Tibial nerve (tissue), 4 donors: ENCODE results near the gene IFI27L1. TPM values are rescaled to one million over a fixed set of nuclear protein-coding genes. Genes with fewer than 3 reads are reported as not detected.

ENCODE experiments used
- DNase-seq, 2 donors: peaks; one replicate each; pipeline ENCODE4 v3.0.0-alpha.2; 2019; ENCODE audit warnings: low spot score in 2 of 2
- H3K27ac ChIP-seq, 4 donors: fragments of 200-600 bp; sonication (generic) in 3 of 4; one replicate each; pipeline ENCODE4 v1.5.1; 2017 to 2019; ENCODE audit warnings: mild to moderate bottlenecking in 1 of 4
- H3K27me3 ChIP-seq, 2 donors: fragments of 200-600 bp; sonication (generic) in 1 of 2; one replicate each; pipeline versions ENCODE4 v1.5.1 to v1.6.0; 2017 to 2019
- H3K36me3 ChIP-seq, 3 donors: fragments of 200-600 bp; sonication (generic); one replicate each; pipeline ENCODE4 v1.5.1; 2018 to 2019
- H3K4me1 ChIP-seq, 4 donors: fragments of 200-600 bp; sonication (generic) in 3 of 4; one replicate each; pipeline ENCODE4 v1.5.1; 2017 to 2019
- H3K4me3 ChIP-seq, 4 donors: fragments of 200-600 bp; sonication (generic) in 3 of 4; one replicate each; pipeline ENCODE4 v1.5.1; 2017 to 2019; ENCODE audit warnings: mild to moderate bottlenecking in 1 of 4, moderate library complexity in 1 of 4
- H3K9me3 ChIP-seq, 4 donors: fragments of 200-600 bp; sonication (generic) in 3 of 4; one replicate each; pipeline ENCODE4 v1.5.1; 2017 to 2019
- EP300 ChIP-seq, 2 donors: sonication (generic); formaldehyde crosslinking; IDR thresholded peaks; one replicate each; pipeline ENCODE4 v1.6.1; 2017; ENCODE audit warnings: antibody characterized with exemption in 2 of 2, mild to moderate bottlenecking in 1 of 2
- POLR2A ChIP-seq, 2 donors: fragments of 450-650 bp; IDR thresholded peaks; one replicate each; pipeline ENCODE4 v1.6.1; 2017; ENCODE audit warnings: antibody characterized with exemption in 2 of 2, mild to moderate bottlenecking in 2 of 2, moderate library complexity in 2 of 2
- WGBS, 2 donors: methylation state at CpG; one replicate each; pipeline ENCODE4 v1.1.5; 2018; 5-methylcytosine and 5-hydroxymethylcytosine counted together
- total RNA-seq, 4 donors: library from RNA; depleted of rRNA; stranded (reverse); fragments of >200 nt; gene quantifications; one replicate each; pipeline ENCODE4 v1.1.0, GENCODE V29; 2016
- TF ChIP-seq, protein P1 (sequence below), 5 experiments: fragments of 200-600 bp in 3 of 5; fragments of 450-650 bp in 2 of 5; sonication (generic) in 3 of 5; IDR thresholded peaks; one replicate each; pipeline ENCODE4 v1.5.1; 2016 to 2019; ENCODE audit warnings: antibody characterized with exemption in 5 of 5, mild to moderate bottlenecking in 3 of 5, moderate library complexity in 2 of 5

The IFI27L1 gene
- total RNA-seq, 4 donors from 2014 or later = 2.7 to 14.6 (median 7.2) TPM

DNA sequence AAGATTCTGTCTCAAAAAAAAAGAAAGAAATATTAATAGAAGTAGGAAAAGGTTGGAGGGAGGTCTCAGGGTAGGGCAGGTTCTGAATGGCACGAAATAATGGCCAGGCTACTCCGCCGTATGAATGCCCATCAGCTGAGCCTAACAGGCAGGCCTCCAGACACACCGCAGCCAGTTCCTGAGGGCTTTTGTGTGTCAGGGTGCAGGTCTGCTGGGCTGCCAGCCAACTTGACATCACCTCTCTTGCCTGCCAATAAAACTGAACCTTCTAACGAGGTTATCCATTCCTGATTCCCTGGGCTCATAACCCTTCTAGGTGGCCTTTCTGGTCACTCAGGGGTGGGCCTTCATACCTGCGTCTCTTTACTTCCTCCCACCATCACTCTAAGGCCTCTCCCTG is 32.4 kb downstream of the IFI27L1 start:
- WGBS, 2 donors = 46 to 50% methylated on average over 6 of the region's 6 CpGs
- H3K36me3 ChIP-seq = no peaks in the 10 kb centered on the region
- peak overlapping the region in 1 of 4 donors; percentile 56 for H3K4me3 ChIP-seq
- DNase-seq = peak in 1 of 2 donors; percentile 25
- TF ChIP-seq EP300 (IDR thresholded peaks at IDR 0.05) = no peak
- TF ChIP-seq POLR2A (IDR thresholded peaks at IDR 0.05) = no peak
- TF ChIP-seq, protein P1, sequence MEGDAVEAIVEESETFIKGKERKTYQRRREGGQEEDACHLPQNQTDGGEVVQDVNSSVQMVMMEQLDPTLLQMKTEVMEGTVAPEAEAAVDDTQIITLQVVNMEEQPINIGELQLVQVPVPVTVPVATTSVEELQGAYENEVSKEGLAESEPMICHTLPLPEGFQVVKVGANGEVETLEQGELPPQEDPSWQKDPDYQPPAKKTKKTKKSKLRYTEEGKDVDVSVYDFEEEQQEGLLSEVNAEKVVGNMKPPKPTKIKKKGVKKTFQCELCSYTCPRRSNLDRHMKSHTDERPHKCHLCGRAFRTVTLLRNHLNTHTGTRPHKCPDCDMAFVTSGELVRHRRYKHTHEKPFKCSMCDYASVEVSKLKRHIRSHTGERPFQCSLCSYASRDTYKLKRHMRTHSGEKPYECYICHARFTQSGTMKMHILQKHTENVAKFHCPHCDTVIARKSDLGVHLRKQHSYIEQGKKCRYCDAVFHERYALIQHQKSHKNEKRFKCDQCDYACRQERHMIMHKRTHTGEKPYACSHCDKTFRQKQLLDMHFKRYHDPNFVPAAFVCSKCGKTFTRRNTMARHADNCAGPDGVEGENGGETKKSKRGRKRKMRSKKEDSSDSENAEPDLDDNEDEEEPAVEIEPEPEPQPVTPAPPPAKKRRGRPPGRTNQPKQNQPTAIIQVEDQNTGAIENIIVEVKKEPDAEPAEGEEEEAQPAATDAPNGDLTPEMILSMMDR (IDR thresholded peaks at IDR 0.05) = no peak
- peak overlapping the region; percentile 70 to 94 (median 82) for H3K27ac ChIP-seq
- H3K9me3 ChIP-seq = no peaks in the 10 kb centered on the region
- peaks cover 0 to 46% (median 13%) of the 10 kb centered on the region in 4 donors for H3K4me1 ChIP-seq
- peaks cover 0 to 7% of the 10 kb centered on the region in 2 donors for H3K27me3 ChIP-seq

DNA sequence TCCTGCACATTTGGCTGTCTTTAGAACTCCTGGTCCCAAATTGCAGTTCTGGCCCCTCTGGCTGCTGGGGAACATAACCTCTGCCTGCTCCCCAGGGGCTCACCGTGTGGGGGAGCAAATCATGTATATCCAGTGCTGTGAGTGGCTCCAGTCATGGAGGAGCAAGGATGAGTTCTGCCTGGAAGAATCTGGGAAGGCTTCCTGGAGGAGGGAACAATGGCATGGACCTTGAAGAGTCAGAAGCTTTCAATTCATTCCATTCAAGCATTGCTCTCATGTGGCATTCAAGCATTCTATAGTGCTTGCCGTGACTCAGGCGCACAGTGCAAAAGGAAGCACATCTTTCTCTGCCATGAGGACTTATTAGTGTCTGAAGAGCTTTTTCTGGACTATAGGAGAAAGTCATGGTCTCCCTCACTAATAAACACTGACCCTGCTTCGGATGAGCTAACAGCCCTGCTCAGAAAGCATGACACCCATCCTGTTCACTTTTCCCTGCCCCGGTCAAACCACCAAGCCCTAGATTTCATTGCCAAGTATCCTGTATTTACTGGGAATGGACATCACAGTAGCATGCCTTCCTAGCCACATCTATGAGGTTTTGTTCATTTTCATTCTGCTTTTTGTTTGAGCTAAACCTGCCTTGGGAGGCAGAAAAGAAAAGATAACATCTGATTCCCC is 32.9 kb downstream of the IFI27L1 start:
- TF ChIP-seq, protein P1 (IDR thresholded peaks at IDR 0.05) = no peak
- no peak for TF ChIP-seq EP300 (IDR thresholded peaks at IDR 0.05)
- no peak for TF ChIP-seq POLR2A (IDR thresholded peaks at IDR 0.05)
- DNase-seq = no peak
- Histone ChIP-seq H3K9me3 (peaks cover 0 to 1% (median 0%) of the 10 kb centered on the region in 4 donors), H3K27me3 (peaks cover 0 to 7% of the 10 kb centered on the region in 2 donors), H3K4me1 (peaks cover 0 to 46% (median 13%) of the 10 kb centered on the region in 4 donors), H3K4me3 (peak overlapping the region in 1 of 4 donors; percentile 56), H3K27ac (peak overlapping the region; percentile 43 to 94 (median 74)), H3K36me3 (no peaks in the 10 kb centered on the region)
- 55 to 62% methylated on average over 5 of the region's 5 CpGs for WGBS, 2 donors

- H3K9me3 ChIP-seq = peaks cover 0 to 7% (median 0%) of the 10 kb centered on the region in 4 donors
- peaks cover 0 to 7% of the 10 kb centered on the region in 2 donors for H3K27me3 ChIP-seq
- TF ChIP-seq, protein P1 (IDR thresholded peaks at IDR 0.05) = no peak
- TF ChIP-seq EP300 (IDR thresholded peaks at IDR 0.05) = peak in 1 of 2 donors; percentile 21
- H3K36me3 ChIP-seq = no peaks in the 10 kb centered on the region
- DNase-seq = peak in 1 of 2 donors; percentile 17
- H3K27ac ChIP-seq = peak overlapping the region; percentile 43 to 94 (median 74)
- peak overlapping the region in 1 of 4 donors; percentile 1 for H3K4me3 ChIP-seq
- H3K4me1 ChIP-seq = peaks cover 0 to 46% (median 13%) of the 10 kb centered on the region in 4 donors
- WGBS, 2 donors = 41 to 60% methylated on average over 5 of the region's 5 CpGs
Observed at GRCh38 chr14:94114589-94115057, 33.5 kb downstream of the IFI27L1 start.

GRCh38 chr14:94115058-94115591 is 34.0 kb downstream of the IFI27L1 start:
- TF ChIP-seq EP300 (IDR thresholded peaks at IDR 0.05) (no peak), POLR2A (IDR thresholded peaks at IDR 0.05) (no peak)
- TF ChIP-seq, protein P1 (IDR thresholded peaks at IDR 0.05) = no peak
- H3K36me3 ChIP-seq = no peaks in the 10 kb centered on the region
- 42 to 44% methylated on average over 4 of the region's 4 CpGs for WGBS, 2 donors
- no peak overlapping the region for H3K4me3 ChIP-seq
- peaks cover 0 to 7% of the 10 kb centered on the region in 2 donors for H3K27me3 ChIP-seq
- H3K4me1 ChIP-seq = peaks cover 0 to 41% (median 11%) of the 10 kb centered on the region in 4 donors
- DNase-seq = peak in 1 of 2 donors; percentile 45
- H3K27ac ChIP-seq = peak overlapping the region; percentile 43 to 94 (median 74)
- peaks cover 0 to 12% (median 0%) of the 10 kb centered on the region in 4 donors for H3K9me3 ChIP-seq

- Histone ChIP-seq H3K4me1 (peaks cover 0 to 39% (median 11%) of the 10 kb centered on the region in 4 donors), H3K36me3 (no peaks in the 10 kb centered on the region), H3K9me3 (peaks cover 0 to 17% (median 0%) of the 10 kb centered on the region in 4 donors), H3K27me3 (peaks cover 0 to 7% of the 10 kb centered on the region in 2 donors), H3K4me3 (no peak overlapping the region), H3K27ac (peak overlapping the region in 3 of 4 donors; percentile 43 to 94 (median 79))
- no peak for DNase-seq
- TF ChIP-seq EP300 (IDR thresholded peaks at IDR 0.05) (no peak), POLR2A (IDR thresholded peaks at IDR 0.05) (no peak)
- TF ChIP-seq, protein P1 (IDR thresholded peaks at IDR 0.05) = no peak
- WGBS, 2 donors = 84 to 91% methylated on average over 11 to 15 of the region's 15 CpGs
Observed at GRCh38 chr14:94115631-94116030, 34.5 kb downstream of the IFI27L1 start.
